HuH-7.5 (cell line): ENCODE results near the gene CDKN2B-AS1.

Experiments
- DNase-seq: peaks from one replicate; pipeline ENCODE4 v3.0.0; 2011; ENCODE audit warnings: low spot score

Gene CDKN2B-AS1

DNA sequence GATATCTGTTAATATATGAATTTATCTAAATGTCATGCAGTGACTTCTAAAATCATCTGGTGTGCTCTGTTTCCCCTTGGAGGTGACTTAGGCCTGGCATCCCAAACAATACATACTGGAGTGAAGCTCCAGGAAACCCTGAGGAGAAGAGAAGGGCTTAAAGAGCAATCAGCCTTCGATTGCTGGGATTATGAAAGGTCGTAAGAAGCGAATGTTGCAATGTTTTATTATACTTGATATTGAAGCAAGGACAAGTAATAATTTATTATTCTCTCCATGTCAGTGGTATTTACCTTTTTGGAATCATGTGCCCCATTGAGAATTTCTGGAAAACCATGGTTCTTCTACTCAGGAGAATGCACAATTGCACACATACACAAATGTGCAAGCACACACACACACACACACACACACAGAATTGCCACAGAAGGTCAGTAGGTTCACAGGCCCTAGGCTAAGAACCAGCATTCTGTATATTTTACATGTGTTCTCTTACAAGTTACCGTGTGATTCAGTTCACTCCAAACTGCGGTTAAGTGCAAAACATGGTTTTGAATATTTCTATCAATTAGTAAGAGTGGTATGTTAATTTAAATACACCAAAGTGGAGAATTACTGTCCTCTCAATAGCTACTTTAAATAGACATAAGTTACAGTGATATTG is 93.6 kb downstream of the CDKN2B-AS1 start:
- no peak for DNase-seq

DNA sequence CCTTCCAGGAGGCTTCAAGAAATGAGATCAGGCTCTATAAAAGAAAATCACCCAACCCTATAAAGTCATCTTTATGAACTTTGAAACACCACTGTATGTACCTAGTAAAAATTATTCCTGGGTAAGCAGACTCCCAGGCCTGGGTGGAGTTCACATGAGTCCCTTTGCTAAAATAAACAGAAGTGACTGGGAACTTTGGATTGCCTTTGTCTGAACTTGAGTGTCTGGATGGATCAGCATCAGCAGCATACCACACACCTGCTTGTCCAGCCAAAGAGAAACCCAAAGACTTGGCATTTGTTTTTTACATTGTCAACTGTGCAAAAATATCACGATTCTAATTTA is 94.1 kb downstream of the CDKN2B-AS1 start:
- no peak for DNase-seq

- no peak for DNase-seq
Measured at GRCh38 chr9:22097707-22098106, 103.1 kb downstream of the CDKN2B-AS1 start.

- DNase-seq = no peak
Measured at GRCh38 chr9:22098643-22099332, 104.2 kb downstream of the CDKN2B-AS1 start.

- no peak for DNase-seq
Measured at GRCh38 chr9:22100626-22101025, 106.0 kb downstream of the CDKN2B-AS1 start.

DNA sequence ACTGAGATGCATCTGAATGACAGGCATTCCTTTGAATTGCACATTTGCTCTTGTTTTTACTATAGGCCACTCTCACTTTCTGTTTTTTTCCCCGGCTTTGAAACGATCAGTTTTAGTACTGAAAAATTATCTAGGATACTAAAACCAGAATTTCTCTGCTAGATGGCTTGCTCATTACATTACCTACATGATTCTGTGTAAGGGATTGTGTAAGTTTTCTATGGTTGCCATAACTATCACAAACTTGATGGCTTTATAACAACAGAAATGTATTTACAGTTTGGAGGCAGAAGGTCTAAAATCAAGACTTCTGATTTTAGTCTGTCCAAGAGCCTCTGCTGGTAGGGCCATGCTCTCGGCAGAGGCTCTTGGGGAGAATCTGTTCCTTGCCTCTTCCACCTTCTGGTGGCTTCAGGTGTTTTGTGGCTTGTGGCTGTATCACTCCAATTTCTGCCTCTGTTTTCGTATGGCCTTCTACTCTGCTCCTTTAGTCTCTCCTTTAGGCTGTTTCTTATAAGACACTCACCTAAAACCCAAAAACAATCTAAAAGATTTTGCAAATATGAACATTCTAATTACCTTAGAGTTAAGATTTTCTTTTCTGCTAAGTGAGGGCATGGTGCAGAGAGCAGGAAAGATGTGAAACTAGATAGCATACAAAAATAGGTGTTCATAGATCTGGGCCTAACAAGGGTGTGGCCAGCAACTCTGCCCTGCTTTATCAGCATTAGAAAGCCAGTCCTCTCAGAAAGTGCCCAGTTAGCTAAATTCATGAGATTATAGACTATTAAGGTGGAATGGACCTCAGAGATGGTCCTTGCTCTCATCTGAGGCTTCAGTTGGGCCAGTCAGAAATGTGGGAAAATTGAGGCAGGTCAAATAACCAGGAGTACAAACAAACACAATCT is 107.8 kb downstream of the CDKN2B-AS1 start:
- DNase-seq = no peak

DNA sequence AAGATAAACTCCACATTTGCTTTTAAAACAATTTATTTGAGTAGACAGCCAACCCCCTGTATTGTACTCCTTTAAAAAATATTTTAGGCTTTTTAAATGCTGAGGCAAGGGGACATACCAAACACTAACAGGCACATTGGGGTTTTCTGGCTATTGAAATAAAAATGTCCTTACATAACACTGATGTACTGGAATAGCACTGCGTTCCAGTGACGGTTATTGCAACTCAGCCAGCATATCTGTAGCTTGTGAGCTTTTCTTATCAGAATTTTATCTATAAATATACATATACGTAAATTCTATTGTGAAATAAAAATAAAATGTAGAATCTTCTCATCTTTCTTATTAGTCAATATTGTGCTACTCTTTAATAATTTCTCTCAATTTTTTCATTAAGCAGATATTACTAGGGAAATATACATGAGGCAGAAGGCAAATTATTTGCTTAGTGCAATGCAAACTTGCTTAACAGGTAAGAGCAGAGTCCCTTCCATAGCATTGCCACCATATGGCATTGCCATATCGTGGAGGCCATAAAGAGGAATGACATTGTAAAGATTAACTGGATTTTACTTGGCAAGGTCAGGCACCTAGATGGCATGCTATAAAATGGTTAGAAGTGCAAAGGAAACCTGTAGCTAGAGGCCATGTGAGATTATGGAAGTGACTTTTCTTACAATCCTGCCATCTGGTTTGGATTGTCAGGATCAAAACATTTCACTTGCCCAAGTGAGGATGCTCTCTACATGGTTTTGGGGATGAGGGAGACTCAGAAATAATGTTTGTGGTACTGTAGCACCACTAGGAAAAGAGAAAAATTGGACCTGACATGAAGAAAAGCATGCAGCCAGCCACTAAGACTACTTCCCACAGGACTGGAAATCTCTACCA is 109.3 kb downstream of the CDKN2B-AS1 start:
- DNase-seq = no peak

DNA sequence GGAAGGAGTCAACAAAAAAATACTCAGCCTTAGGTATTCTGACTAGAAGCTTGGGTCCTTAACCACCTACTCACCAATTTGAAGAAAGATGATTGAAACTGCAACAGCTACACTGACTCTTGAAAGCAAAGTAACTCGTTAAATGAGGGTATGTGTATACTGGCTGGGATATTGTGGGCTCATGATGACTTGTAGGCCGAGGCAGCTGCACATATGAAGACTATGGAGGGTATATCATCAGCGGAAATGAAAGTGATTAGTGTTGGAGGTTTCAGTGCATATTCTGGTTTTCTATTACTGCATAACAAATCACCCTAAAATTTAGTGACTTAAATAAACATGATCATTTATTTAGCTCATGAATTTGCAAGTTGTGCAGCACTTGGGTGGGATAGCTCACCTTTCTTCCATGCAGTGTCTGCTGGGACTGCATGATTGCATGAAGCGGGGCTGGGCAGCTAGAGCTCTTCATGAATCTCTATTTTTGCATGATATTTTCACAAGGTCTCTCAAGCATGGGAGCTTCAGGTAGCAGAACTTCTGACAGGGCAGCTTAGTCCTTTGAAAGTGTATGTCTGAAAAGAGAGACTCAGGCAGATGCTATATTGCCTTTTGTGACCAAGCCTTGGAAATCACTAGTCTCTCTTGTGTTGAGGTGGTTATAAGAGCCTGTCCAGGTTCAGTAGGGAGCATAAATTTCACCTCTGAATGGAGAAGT is 110.6 kb downstream of the CDKN2B-AS1 start:
- DNase-seq = no peak

DNA sequence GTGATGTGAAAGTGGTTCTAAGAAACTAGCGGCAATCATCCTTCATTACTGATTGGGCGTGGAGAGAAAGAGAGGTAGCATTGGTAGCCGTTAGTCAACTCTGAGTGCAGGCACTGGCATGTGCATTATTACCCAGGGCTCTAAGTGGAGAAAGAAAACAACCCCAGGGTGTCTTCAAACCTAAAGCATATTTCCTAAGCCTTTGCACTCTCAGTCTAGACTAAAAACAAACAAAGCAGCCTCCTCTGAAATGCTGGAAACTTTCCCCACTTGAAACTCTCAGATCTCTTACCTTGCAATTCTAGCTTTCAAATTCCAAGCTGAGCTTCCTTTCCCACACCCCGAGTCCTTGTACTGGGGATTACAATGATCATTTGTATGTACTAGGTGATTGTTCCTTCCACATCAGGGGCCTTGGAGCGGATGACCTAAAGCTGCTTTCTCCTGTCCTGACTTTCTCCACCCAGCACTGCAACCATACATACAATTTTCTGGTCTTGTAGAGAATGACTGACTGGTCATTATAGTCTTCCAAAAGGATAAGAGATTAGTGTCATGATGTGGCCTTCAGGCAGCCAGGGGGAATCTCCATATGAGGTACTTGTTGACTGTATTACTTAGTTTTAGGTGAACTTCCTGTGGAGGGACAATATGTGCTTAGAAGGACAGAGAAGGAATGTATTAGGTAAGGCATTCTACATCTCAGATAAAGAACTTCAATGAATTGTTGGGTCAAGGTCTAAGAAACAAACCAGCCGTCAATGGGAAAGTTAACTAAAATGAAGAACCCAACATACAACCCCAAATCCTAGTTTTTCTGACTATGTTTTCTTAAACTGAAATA is 112.8 kb downstream of the CDKN2B-AS1 start:
- DNase-seq = no peak

GRCh38 chr9:22108581-22109370 is 114.2 kb downstream of the CDKN2B-AS1 start:
- DNase-seq = no peak

GRCh38 chr9:22111176-22111953 is 116.8 kb downstream of the CDKN2B-AS1 start:
- DNase-seq = no peak

DNA sequence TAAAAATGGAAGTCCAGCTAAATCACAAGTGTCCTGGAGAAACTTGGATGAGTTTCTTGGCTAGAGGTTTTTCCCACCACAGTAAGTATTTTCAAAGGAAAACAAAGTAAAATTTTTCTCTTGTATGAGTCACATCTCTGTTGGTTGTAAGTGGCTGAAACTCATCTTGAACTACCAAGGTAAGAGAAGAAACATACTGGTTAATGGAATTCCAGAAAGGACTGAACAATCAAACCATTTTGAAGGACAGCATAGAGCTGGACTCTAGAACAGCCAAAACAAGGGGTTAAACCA is 117.3 kb downstream of the CDKN2B-AS1 start:
- no peak for DNase-seq

DNA sequence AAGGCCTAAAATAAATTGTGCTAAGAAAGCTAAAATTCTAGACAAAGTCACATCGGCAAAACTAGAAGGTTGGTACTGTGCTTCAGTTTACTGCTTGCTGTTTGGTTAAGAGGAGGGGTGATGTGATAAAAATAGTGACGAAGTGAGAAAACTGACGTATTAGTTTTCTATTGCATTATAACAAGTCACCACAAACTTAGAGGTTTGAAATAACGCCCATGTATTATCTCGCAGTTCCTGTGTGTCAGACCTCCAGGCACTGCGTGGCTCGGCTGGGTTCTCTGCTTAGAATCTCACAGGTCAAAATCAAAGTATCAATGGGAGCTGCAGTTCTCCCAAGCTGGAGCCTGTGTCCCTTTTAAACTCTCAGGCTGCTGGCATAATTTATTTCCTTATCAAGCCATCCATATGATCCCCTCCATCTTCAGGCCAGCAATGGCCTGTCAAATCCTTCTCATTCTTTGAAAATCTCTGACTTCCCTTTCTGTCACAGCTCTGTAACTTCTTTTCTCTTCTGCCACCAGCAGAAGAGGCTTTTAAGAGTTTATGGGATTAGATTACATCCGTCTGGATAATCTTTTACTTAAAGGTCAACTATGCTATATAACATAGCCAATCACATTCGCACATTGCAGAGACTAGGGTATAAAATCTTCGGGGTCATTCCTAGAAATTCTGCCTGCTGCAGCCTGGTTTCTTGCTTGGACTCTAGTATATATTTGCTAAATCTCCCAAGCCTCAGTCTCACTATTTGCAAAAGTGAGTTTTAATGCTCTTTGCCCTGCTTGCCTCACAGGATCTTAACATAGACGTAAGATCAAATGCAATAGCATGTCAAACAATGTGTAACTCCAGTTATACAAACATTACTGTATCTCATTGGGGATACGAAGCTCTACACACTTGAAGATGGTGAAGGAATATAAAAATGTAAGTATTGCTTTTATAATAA is 118.6 kb downstream of the CDKN2B-AS1 start:
- DNase-seq = no peak

GRCh38 chr9:22114956-22115355 is 120.4 kb downstream of the CDKN2B-AS1 start:
- DNase-seq = no peak

- DNase-seq = no peak
Measured at GRCh38 chr9:22116758-22117157, 122.2 kb downstream of the CDKN2B-AS1 start.

DNA sequence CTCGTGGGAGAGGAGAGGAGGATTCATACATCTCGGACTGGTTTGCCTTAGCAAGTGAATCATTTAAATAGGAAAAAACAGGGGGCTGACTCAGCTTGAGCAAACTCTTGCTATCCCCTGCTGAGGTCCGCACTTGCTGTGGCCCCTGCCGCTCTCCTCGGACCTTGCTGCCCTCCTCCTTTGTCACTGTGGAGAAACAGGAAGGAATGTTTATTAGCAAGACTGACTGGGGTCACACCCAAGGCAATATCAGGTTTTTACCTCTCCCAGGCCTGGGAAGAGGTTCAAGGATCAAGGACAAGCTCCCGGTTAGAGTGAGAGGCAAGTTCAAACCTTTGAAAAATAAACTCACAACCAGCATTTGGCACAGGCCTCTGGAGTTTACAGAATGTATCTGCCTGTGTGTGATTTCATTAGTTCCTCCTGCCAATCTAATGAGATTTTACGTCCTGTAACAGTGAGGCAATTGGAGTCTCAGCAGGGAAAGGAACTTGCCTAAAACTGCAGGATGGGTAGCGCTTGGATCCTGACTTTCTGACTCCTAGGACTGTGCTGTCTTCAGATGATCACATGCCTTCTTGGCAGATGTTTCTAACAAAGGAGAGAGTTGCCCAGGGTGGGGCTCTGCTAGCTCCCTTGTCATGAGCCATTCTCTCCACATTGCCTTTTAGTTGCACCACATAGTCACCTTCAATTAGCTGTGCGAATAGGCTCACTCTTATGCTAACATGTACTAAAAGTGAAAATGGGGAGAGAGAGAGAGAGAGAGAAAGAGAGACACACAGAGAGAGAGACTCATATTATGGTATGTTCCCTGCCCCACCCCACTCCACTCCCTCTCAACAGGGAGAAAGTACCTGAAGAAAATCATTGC is 123.2 kb downstream of the CDKN2B-AS1 start:
- no peak for DNase-seq
